MM.1S (cell line): Measurements from ENCODE around the gene AJM1.
A peak's percentile ranks its signal among the peaks of the same experiment; 100 is the strongest.

ENCODE experiments used
- DNase-seq: peaks from one replicate; pipeline ENCODE4 v3.0.0-alpha.2; 2015
- H2AFZ ChIP-seq: fragments of 300-600 bp; sonication (generic); 2 replicates; pipeline ENCODE4 v1.6.0; 2016; ENCODE audit warnings: antibody characterized with exemption, low read length
- H3F3A ChIP-seq: fragments of 300-600 bp; sonication (generic); 2 replicates; pipeline ENCODE4 v1.6.1; 2016; ENCODE audit warnings: mild to moderate bottlenecking, antibody characterized with exemption, low read length, moderate library complexity, mixed read lengths; ENCODE audit not compliant: insufficient read depth
- H3K27ac ChIP-seq: fragments of 300-600 bp; sonication (generic); 2 replicates; pipeline ENCODE4 v1.5.1; 2016; ENCODE audit warnings: mild to moderate bottlenecking, low read length
- H3K27me3 ChIP-seq: fragments of 300-600 bp; sonication (generic); replicated peaks from 2 replicates; pipeline ENCODE4 v1.6.0; 2016; ENCODE audit warnings: low read length; ENCODE audit not compliant: insufficient read depth
- H3K36me3 ChIP-seq: fragments of 300-600 bp; sonication (generic); replicated peaks from 2 replicates; pipeline ENCODE4 v1.6.1; 2016; ENCODE audit warnings: mild to moderate bottlenecking, low read length, mixed read lengths; ENCODE audit not compliant: insufficient read depth
- H3K4me1 ChIP-seq: fragments of 300-600 bp; sonication (generic); 2 replicates; pipeline ENCODE4 v1.6.1; 2016; ENCODE audit warnings: low read length, mixed read lengths
- H3K4me2 ChIP-seq: fragments of 300-600 bp; sonication (generic); 2 replicates; pipeline ENCODE4 v1.6.0; 2016; ENCODE audit warnings: low read depth, low read length
- H3K4me3 ChIP-seq: fragments of 300-600 bp; sonication (generic); 2 replicates; pipeline ENCODE4 v1.5.1; 2016; ENCODE audit warnings: low read length, mixed read lengths
- H3K79me2 ChIP-seq: fragments of 300-600 bp; sonication (generic); 2 replicates; pipeline ENCODE4 v1.6.1; 2016; ENCODE audit warnings: mixed run types, low read length, mixed read lengths
- H3K9ac ChIP-seq: fragments of 300-600 bp; sonication (generic); 2 replicates; pipeline ENCODE4 v1.6.1; 2016; ENCODE audit warnings: low read length, mixed read lengths
- H3K9me2 ChIP-seq: fragments of 300-600 bp; sonication (generic); replicated peaks from 2 replicates; pipeline ENCODE4 v1.6.1; 2016; ENCODE audit warnings: mild to moderate bottlenecking, low read length, mixed read lengths; ENCODE audit not compliant: insufficient read depth
- H3K9me3 ChIP-seq: fragments of 300-600 bp; sonication (generic); replicated peaks from 2 replicates; pipeline ENCODE4 v1.6.1; 2016; ENCODE audit warnings: mild to moderate bottlenecking, low read length, mixed read lengths; ENCODE audit not compliant: insufficient read depth
- H4K20me1 ChIP-seq: fragments of 300-600 bp; sonication (generic); 2 replicates; pipeline ENCODE4 v1.6.1; 2016; ENCODE audit warnings: mild to moderate bottlenecking, low read length, moderate library complexity, mixed read lengths; ENCODE audit not compliant: insufficient read depth
- CTCF ChIP-seq: fragments of 300-600 bp; sonication (generic); IDR thresholded peaks from 2 replicates; pipeline ENCODE4 v1.5.1; 2016; ENCODE audit warnings: antibody characterized with exemption, low read length, mixed read lengths
- EZH2 ChIP-seq: fragments of 300-600 bp; sonication (generic); optimal IDR thresholded peaks from 2 replicates; pipeline ENCODE3; 2017; ENCODE audit warnings: low read depth, mild to moderate bottlenecking, antibody characterized with exemption, low read length, mixed read lengths
- EZH2phosphoT487 ChIP-seq: fragments of 300-600 bp; sonication (generic); IDR thresholded peaks from 2 replicates; pipeline ENCODE4 v1.6.1; 2018; ENCODE audit warnings: antibody characterized with exemption, low read length

Gene AJM1

GRCh38 chr9:136849038-136849959, 7.0 kb downstream of the AJM1 start, which contains the start of gene PHPT1:
PHPT1 (plus strand) TSS chr9:136849409; CDS start chr9:136849431, 22 bp downstream.
- Histone ChIP-seq H4K20me1 (no peaks in the 10 kb centered on the region), H3K4me3 (peak within 1 kb of the TSS; percentile 90), H3K36me3 (no peaks in the 10 kb centered on the region), H3K27ac (peak within 1 kb of the TSS; percentile 65; the same call in 1 of the 2 replicates), H3K4me1 (0 out of 2 replicates have a peak, but pooled peaks cover 6% of the 10 kb centered on the region), H3F3A (peaks cover 12% of the 10 kb centered on the region; the same call in 1 of the 2 replicates), H3K9ac (peak within 1 kb of the TSS; percentile 72), H3K27me3 (no peaks in the 10 kb centered on the region), H3K9me3 (no peaks in the 10 kb centered on the region), H3K79me2 (peaks cover 17% of the 10 kb centered on the region; the same call in 1 of the 2 replicates), H2AFZ (peak within 1 kb of the TSS; percentile 49), H3K4me2 (peak within 1 kb of the TSS; percentile 94), H3K9me2 (no peaks in the 10 kb centered on the region)
- DNase-seq = peak; percentile 98
- TF ChIP-seq EZH2 = no peak
- TF ChIP-seq CTCF = no peak
- no peak for TF ChIP-seq EZH2phosphoT487

- Histone ChIP-seq H3K4me2 (peak overlapping the region; percentile 94), H3K4me3 (peak overlapping the region; percentile 90), H3K27me3 (no peaks in the 10 kb centered on the region), H3K36me3 (no peaks in the 10 kb centered on the region), H2AFZ (no peak overlapping the region), H3K9me2 (no peaks in the 10 kb centered on the region), H3K9me3 (no peaks in the 10 kb centered on the region), H3K79me2 (peaks cover 17% of the 10 kb centered on the region; the same call in 1 of the 2 replicates), H4K20me1 (no peaks in the 10 kb centered on the region), H3F3A (peaks cover 12% of the 10 kb centered on the region; the same call in 1 of the 2 replicates), H3K9ac (peak overlapping the region; percentile 39; the same call in 1 of the 2 replicates), H3K4me1 (0 out of 2 replicates have a peak, but pooled peaks cover 6% of the 10 kb centered on the region), H3K27ac (no peak overlapping the region)
- TF ChIP-seq CTCF (no peak), EZH2 (no peak), EZH2phosphoT487 (no peak)
- no peak for DNase-seq
These were observed 7.9 kb downstream of the AJM1 start for GRCh38 chr9:136849960-136850865.

GRCh38 chr9:136850866-136851775, 8.8 kb downstream of the AJM1 start:
- no peak overlapping the region for H3K9ac ChIP-seq
- TF ChIP-seq CTCF (no peak), EZH2phosphoT487 (no peak), EZH2 (no peak)
- DNase-seq = no peak
- no peaks in the 10 kb centered on the region for H3K9me3 ChIP-seq
- peaks cover 12% of the 10 kb centered on the region; the same call in 1 of the 2 replicates for H3F3A ChIP-seq
- H3K79me2 ChIP-seq = peaks cover 17% of the 10 kb centered on the region; the same call in 1 of the 2 replicates
- H3K36me3 ChIP-seq = no peaks in the 10 kb centered on the region
- no peaks in the 10 kb centered on the region for H4K20me1 ChIP-seq
- no peak overlapping the region for H3K27ac ChIP-seq
- no peak overlapping the region for H2AFZ ChIP-seq
- no peaks in the 10 kb centered on the region for H3K9me2 ChIP-seq
- H3K27me3 ChIP-seq = no peaks in the 10 kb centered on the region
- no peak overlapping the region for H3K4me2 ChIP-seq
- no peak overlapping the region for H3K4me3 ChIP-seq
- H3K4me1 ChIP-seq = 0 out of 2 replicates have a peak, but pooled peaks cover 6% of the 10 kb centered on the region
